ENCODE measurements around the gene ELOVL6.
"Not testable (repeated sequence)": the region's sequence is repeated elsewhere in the genome, so short reads cannot be mapped to it uniquely, and the experiment has no call there.

Gene ELOVL6

GRCh38 chr4:110104661-110105060, 93.8 kb downstream of the ELOVL6 start:
- in situ Hi-C loops (cut with HindIII; ENCODE audit: low pct_ligation_motif_present, low pct_unique_long_range_greater_than_20kb, low sequenced_read_pairs), result no loop called here
- no peak for DNase-seq

GRCh38 chr4:110099638-110100037, 98.8 kb downstream of the ELOVL6 start:
- in situ Hi-C loops (cut with HindIII; ENCODE audit: low pct_ligation_motif_present, low pct_unique_long_range_greater_than_20kb, low sequenced_read_pairs), result no loop called here
- DNase-seq, result no peak

GRCh38 chr4:110096405-110096804, 102.0 kb downstream of the ELOVL6 start:
- DNase-seq, result no peak
- in situ Hi-C loops (cut with HindIII; ENCODE audit: low pct_ligation_motif_present, low pct_unique_long_range_greater_than_20kb, low sequenced_read_pairs), result no loop called here

GRCh38 chr4:110092646-110093045, 105.8 kb downstream of the ELOVL6 start:
- in situ Hi-C loops (cut with HindIII; ENCODE audit: low pct_ligation_motif_present, low pct_unique_long_range_greater_than_20kb, low sequenced_read_pairs), result no loop called here
- DNase-seq, result no peak

- DNase-seq, result peak; percentile 47
- in situ Hi-C loops (cut with HindIII; ENCODE audit: low pct_ligation_motif_present, low pct_unique_long_range_greater_than_20kb, low sequenced_read_pairs), result no loop called here
Measured at GRCh38 chr4:110091434-110092140, 106.8 kb downstream of the ELOVL6 start.

- in situ Hi-C loops (cut with HindIII; ENCODE audit: low pct_ligation_motif_present, low pct_unique_long_range_greater_than_20kb, low sequenced_read_pairs), result no loop called here
- no peak for DNase-seq
Measured at GRCh38 chr4:110088670-110089069, 109.7 kb downstream of the ELOVL6 start.

- peak; percentile 42 for DNase-seq
- in situ Hi-C loops (cut with HindIII; ENCODE audit: low pct_ligation_motif_present, low pct_unique_long_range_greater_than_20kb, low sequenced_read_pairs), result no loop called here
Measured at GRCh38 chr4:110087070-110087708, 111.2 kb downstream of the ELOVL6 start.

GRCh38 chr4:110085131-110085530, 113.3 kb downstream of the ELOVL6 start:
- no peak for DNase-seq
- in situ Hi-C loops (cut with HindIII; ENCODE audit: low pct_ligation_motif_present, low pct_unique_long_range_greater_than_20kb, low sequenced_read_pairs), result no loop called here

GRCh38 chr4:110084154-110084553, 114.3 kb downstream of the ELOVL6 start:
- no peak for DNase-seq
- in situ Hi-C loops (cut with HindIII; ENCODE audit: low pct_ligation_motif_present, low pct_unique_long_range_greater_than_20kb, low sequenced_read_pairs), result no loop called here

GRCh38 chr4:110078148-110078547, 120.3 kb downstream of the ELOVL6 start:
- in situ Hi-C loops (cut with HindIII; ENCODE audit: low pct_ligation_motif_present, low pct_unique_long_range_greater_than_20kb, low sequenced_read_pairs); DNase-seq: not testable (repeated sequence)

- in situ Hi-C loops (cut with HindIII; ENCODE audit: low pct_ligation_motif_present, low pct_unique_long_range_greater_than_20kb, low sequenced_read_pairs); DNase-seq: not testable (repeated sequence)
Measured at GRCh38 chr4:110076828-110077227, 121.6 kb downstream of the ELOVL6 start.

- no peak for DNase-seq
- in situ Hi-C loops (cut with HindIII; ENCODE audit: low pct_ligation_motif_present, low pct_unique_long_range_greater_than_20kb, low sequenced_read_pairs), result no loop called here
Measured at GRCh38 chr4:110075891-110076290, 122.5 kb downstream of the ELOVL6 start.

- DNase-seq, result no peak
- in situ Hi-C loops (cut with HindIII; ENCODE audit: low pct_ligation_motif_present, low pct_unique_long_range_greater_than_20kb, low sequenced_read_pairs), result no loop called here
Measured at GRCh38 chr4:110075083-110075738, 123.2 kb downstream of the ELOVL6 start.

GRCh38 chr4:110074570-110074969, 123.8 kb downstream of the ELOVL6 start:
- no peak for DNase-seq
- in situ Hi-C loops (cut with HindIII; ENCODE audit: low pct_ligation_motif_present, low pct_unique_long_range_greater_than_20kb, low sequenced_read_pairs), result no loop called here

GRCh38 chr4:110073053-110073845, 125.2 kb downstream of the ELOVL6 start:
- in situ Hi-C loops (cut with HindIII; ENCODE audit: low pct_ligation_motif_present, low pct_unique_long_range_greater_than_20kb, low sequenced_read_pairs), result no loop called here
- no peak for DNase-seq

- in situ Hi-C loops (cut with HindIII; ENCODE audit: low pct_ligation_motif_present, low pct_unique_long_range_greater_than_20kb, low sequenced_read_pairs), result no loop called here
- no peak for DNase-seq
Measured at GRCh38 chr4:110071466-110071865, 126.9 kb downstream of the ELOVL6 start.

- DNase-seq, result no peak
- in situ Hi-C loops (cut with HindIII; ENCODE audit: low pct_ligation_motif_present, low pct_unique_long_range_greater_than_20kb, low sequenced_read_pairs), result no loop called here
Measured at GRCh38 chr4:110068248-110068647, 130.2 kb downstream of the ELOVL6 start.

- in situ Hi-C loops (cut with HindIII; ENCODE audit: low pct_ligation_motif_present, low pct_unique_long_range_greater_than_20kb, low sequenced_read_pairs), result no loop called here
- DNase-seq, result no peak
Measured at GRCh38 chr4:110064934-110065333, 133.5 kb downstream of the ELOVL6 start.

- DNase-seq, result no peak
- in situ Hi-C loops (cut with HindIII; ENCODE audit: low pct_ligation_motif_present, low pct_unique_long_range_greater_than_20kb, low sequenced_read_pairs), result no loop called here
Measured at GRCh38 chr4:110064295-110064694, 134.1 kb downstream of the ELOVL6 start.
